ENCODE data around the gene P2RX4. TPM values are rescaled to one million over a fixed set of nuclear protein-coding genes. Genes with fewer than 3 reads are reported as not detected.
"Not testable (repeated sequence)": the region's sequence is repeated elsewhere in the genome, so short reads cannot be mapped to it uniquely, and the experiment has no call there.

Gene P2RX4
- total RNA-seq, 1 donor from 2014 or later: 193 TPM

DNA sequence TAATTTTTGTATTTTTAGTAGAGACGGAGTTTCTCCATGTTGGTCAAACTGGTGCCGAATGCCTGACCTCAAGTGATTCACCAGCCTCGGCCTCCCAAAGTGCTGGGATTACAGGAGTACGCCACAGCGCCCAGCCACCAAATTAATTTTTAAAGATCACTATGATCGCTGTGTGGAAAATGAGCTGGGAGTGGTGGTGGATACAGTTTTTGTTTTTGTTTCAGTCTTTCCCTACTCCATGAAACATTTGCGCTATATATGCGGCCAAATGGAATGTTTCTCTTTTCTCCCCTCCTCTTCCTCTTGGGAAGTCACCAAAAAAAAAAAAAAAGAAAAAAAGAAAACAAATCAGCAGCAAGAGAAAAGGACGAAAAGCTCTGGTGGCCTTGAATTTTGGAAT is 20.8 kb upstream of the P2RX4 start:
- peak; percentile 33 for DNase-seq

DNA sequence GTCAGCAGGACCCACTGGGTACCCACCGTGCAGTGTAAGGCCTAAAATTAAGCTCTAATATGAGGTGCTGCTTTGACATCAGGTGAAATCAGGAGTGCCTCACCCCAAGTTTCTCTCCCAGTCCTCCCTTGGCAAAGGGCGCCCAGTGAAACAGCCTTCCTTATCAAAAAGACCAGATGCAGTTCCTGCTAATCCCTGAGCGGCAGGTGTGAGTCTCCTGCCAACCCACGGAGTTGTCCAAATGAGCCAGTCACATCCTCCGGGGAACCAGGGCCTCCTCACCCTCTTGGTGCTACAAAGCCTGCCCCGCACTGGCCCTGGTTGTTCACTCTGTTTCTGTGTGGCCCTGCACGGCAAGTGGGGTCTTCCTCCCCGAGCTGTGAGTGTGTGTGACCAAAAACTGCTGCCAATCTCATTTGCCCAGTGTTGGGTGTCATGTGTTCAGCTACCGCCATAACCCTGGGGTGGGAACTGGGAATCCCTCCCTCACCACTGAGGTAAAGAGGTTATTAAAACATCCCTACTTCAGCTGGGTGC is 20.2 kb upstream of the P2RX4 start:
- DNase-seq: peak; percentile 72

DNA sequence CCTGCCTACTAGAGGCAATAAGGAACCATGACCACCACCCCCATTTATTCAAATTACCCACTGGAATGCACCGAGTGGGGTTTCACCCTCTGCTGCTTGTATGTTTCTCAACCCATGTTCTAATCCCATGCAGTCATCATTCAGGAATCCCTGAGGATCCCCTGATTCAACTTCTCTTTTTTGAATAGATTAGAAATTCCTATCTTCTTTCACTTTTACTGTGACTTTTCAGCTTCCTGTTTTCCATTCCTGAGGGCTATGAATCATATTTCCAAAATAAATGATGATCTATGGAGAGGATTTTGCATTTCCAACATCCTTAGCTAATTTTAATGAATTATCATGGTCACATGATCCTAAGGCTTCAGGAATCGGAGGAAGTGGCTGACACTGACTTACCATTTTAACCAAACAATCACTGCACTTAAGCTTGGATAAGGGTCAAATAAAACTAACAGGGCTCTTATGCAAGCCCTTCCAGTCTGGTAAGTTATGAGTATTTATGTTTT is 19.4 kb upstream of the P2RX4 start:
- DNase-seq: peak; percentile 87

DNA sequence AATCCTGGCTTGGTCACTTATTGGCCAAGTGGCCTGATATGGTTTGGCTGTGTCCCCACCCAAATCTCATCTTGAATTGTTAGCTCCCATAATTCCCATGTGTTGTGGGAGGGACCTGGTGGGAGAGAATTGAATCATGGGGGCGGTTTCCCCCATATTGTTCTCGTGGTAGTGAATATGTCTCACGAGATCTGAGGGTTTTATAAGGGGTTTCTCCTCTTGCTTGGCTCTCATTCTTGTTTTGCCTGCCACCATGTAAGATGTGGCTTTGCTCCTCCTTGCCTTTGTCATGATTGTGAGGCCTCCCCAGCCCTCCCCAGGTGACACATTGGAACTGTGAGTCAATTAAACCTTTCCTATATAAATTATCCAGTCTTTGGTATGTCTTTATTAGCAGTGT is 18.8 kb upstream of the P2RX4 start:
- no peak for DNase-seq

DNA sequence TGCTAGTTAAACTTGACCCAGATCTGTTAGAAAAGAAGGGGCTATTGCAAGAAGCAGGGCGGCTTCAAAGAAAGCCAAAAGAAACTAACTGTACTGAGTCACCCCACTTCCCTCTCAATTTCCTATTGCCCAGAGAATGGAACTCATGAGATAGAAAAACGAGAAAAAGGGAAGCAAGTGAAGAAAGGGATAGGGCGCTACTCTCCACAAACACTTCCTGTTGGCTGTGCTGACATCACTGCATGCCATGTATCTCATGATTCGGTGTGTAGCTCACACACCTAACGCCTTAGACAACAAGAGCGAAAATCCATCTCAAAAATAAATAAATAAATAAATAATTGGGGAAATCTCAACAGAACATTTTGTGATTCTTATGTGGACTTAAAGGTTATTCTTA is 13.0 kb upstream of the P2RX4 start:
- peak; percentile 71 for DNase-seq

DNA sequence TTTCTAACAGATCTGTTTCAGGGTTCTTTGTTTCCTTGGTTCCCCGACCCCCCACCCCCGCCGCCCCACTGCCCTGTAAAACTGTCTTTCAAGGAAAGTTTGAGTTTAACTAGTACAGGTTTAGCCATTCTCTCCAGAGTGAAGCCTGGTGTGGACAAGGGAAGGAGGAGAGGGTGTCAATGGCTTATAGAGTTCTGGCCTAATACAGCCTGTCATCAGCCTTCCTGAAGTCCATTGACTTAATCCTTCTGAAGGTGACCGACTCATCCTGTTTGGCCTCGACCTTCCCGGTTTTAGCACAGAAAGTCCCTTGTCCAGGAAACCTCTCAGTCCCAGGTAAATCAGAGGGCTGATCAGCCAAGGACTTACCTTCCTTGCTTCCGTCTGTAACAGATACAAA is 11.0 kb upstream of the P2RX4 start:
- DNase-seq: no peak

DNA sequence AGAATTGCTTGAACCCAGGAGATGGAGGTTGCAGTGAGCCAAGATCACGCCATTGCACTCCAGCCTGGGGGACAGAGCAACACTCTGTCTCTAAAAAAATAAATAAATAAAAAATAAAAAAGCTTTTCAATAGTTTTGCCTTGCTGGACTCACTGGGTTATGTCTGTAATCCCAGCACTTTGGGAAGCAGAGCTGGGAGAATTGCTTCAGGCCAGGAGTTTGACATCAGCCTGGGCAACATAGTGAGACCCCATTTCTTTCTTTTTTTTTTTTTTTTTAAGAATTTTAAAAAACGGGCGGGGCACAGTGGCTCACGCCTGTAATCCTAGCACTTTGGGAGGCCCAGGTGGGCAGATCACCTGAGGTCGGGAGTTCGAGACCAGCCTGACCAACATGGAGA is 8.8 kb upstream of the P2RX4 start:
- not testable (repeated sequence) for DNase-seq

DNA sequence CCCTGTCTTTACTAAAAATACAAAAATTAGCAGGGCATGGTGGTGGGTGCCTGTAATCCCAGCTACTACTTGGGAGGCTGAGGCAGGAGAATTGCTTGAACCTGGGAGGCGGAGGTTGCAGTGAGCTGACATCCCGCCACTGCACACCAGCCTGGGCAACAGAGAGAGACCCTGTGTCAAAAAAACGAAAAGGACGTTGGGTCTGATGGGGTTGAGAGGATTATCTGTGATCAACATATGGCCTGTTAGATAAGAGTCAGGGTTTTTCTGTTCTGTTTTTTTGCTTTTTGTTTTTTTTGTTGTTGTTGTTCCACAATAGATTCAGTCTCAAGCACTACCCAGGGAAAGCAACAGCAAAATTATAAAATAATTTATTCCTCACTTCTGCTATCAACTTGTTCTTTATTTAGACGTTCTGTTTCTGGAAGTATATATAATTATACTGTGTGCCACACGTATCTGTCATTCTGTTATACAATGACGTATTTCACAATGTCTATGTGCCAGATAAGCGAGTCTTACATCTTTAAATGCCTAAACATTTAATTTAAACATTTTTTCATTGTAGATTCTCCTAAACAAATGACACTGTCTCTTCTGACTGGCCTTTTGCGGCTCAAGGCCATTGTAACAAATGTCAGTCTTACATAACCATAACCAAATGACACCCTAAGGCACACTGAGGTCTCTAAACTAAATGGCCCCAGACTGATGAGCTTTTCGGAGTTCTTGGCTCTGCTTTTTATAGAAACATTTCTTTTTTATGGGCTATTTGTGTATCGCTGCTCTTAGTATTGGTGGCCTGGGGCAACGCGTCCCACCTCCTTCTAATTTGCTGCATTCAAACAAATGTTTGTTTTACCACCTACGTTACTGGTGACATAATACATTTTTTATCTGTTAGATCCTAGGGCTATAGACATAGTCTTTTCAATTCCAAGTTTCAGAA is 7.2 kb upstream of the P2RX4 start:
- DNase-seq: no peak

DNA sequence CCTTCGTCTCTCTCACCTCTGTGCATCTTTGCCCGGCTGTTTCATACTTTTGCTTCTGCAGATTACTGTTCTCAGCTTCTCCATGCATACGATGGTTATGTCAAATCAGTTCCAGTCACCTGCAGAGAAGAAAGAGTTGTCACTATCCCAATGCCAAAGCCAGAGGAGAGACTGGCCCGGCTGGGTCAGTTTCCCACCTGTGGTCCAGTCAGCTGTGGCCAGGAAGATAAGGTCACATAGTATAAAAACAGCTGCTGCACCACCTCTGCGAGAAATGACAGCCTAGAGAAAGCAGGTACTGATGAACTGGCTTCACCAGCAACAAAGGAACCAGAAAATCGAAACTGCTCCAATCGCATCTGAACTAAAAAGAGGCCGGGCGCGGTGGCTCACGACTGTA is 6.4 kb upstream of the P2RX4 start:
- no peak for DNase-seq

DNA sequence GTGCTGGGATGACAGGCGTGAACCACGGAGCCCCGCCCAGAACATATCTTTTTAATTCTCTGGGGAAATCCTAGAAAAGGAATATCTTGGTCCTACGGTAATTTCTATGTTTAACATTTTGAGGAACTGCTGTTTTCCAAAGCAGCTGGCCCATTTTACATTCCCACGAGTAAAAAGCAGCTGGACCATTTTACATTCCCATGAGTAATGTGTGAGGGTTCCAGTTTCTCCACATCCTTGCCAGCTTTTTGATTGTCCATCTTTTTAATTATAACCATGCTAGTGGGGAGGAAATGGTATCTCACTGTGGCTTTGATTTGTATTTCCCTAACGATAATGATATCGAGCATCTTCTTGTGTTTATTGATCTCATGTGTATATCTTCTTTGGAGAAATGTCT is 4.4 kb upstream of the P2RX4 start:
- peak; percentile 46 for DNase-seq

DNA sequence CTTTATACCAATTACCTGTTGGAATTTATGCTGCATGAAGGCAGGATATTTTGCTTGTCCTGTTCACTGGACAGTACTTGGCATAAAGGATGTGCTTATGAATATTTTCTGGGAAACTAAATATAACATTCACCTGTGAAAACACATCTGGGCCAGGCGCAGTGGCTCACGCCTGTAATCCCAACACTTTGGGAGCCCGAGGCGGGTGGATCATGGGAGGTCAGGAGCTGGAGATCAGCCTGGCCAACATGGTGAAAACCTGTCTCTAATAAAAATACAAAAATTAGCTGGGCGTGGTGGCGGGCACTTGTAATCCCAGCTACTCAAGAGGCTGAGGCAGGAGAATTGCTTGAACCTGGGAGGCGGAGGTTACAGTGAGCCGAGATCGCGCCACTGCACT is 1.4 kb upstream of the P2RX4 start:
- not testable (repeated sequence) for DNase-seq

DNA sequence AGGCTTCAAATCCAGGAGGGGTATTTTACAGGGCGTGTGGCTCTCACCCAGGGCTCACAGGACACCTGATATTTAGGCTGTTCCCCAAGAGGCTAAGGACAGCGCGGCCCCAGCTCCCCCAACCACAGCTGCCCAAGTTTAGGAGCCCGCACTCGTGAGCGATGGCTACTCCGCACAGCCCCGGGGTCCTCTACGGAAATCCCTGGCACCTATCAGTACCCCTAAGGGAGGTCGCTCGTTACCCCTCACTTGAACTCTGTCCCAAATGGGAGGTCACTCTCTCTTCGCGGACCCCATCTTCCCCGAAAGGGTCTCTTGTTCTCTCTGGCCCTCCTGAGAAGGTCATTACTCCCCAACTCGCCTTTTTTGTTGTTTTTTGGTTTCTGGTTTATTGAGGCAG is 708 bp upstream of the P2RX4 start:
- DNase-seq: no peak

DNA sequence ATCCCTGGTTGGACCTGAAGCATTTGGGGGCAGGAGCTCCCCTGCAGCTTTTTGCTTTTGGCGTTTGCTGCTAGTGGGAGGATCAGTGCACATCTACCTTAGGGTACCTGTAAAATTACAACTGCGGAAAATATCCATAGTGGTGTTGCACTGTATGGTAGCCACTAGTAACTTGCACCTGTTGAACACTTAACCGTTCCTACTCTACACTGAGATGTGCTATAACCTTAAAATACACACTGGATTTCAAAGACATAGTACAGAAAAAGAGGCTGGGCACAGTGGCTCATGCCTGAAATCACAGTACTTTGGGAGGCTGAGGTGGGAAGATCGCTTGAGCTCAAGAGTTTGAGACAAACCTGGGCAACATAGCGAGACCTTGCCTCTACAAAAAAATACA is 2.9 kb downstream of the P2RX4 start:
- DNase-seq: no peak

DNA sequence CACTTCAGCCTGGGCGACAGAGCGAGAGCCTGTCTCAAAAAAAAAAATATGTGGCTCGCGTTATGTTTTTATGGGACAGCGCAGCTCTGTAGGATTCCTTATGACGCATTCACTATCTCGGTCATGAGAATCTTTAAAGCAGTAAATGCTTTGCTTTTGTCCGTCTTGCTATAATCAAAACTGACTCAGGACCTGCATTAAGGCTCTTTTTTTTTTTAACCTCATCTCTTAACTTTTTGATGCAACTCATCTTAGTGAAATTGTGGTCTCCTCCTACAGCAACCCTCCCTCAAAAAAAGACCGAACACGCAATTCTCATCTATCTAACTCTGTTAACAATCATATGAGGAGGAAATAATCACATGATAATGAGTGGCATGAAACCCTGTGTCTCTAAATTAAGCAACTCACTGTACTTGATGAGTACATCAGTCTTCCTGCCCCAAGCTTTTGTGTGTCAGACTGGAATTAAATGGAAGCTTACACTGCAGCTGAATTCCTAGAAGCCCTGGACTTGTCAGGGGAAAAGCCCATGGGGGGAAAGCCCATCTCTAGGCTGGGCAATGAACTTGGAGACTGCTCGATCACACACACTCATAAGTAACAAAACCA is 4.3 kb downstream of the P2RX4 start:
- peak; percentile 60 for DNase-seq

DNA sequence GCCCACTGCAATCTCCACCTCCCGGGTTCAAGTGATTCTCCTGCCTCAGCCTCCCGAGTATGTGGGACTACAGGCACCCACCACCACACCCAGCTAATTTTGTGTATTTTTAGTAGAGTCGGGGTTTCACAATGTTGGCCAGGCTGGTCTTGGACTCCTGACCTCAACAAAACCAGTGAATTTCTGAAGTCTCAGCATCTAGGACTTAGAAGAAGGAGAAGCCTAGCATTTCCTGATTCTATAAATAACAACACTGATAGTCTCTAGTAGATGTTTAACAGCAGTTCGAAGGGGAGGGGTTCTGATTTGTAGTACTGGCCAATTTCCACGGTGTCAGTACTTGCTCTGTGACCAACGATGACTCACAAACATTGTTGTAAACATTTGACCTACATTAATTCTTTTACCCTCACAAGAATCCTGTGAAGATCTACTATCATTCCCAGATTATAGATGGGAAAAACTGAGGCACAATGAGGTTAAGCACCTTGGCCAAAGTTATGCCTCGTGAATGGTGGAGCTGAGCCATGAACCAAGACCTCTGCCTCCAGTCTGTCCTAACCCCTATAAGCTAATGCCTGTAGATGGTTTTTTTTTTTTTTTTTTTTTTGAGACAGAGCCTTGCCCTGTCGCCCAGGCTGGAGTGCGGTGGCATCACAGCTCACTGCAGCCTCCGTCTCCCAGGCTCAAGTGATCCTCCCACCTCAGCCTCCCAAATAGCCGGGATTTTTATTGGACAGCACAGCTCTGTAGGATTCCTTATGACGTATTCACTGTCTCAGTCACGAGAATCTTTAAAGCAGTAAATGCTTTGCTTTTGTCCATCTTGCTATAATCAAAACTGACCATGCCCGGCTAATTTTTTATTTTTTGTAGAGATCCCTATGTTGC is 5.2 kb downstream of the P2RX4 start:
- peak; percentile 87 for DNase-seq

DNA sequence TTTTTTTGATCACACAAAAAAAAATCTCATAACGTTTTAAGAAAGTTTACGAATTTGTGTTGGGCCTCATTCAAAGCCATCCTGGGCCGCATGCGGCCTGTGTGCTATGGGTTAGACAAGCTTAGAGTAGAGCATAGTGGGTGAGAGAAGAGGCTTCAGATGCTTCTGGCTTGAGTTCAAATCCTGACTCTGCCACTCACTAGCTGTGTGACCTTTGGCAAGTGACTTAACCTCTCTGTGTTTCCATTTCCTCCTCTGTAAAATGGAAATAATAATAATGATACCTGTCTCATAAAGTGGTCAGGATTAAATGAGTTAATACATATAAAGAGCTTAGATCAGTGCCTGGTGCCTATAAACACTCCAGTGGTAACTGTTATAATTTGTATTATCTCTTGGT is 6.2 kb downstream of the P2RX4 start:
- DNase-seq: no peak

DNA sequence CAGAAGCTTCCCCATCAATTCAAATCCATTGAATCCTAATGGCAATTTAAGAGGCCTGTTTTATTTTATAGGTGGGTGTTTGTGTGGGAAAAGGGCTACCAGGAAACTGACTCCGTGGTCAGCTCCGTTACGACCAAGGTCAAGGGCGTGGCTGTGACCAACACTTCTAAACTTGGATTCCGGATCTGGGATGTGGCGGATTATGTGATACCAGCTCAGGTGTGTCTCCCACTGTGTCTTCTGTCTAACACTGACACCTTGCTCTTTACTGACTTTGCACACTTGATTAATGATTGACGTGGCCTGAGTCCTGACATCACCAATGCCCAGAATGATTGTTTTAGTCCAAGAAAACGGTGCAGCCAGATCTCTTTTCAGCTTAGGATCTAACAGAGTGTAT is 7.1 kb downstream of the P2RX4 start:
- DNase-seq: no peak

DNA sequence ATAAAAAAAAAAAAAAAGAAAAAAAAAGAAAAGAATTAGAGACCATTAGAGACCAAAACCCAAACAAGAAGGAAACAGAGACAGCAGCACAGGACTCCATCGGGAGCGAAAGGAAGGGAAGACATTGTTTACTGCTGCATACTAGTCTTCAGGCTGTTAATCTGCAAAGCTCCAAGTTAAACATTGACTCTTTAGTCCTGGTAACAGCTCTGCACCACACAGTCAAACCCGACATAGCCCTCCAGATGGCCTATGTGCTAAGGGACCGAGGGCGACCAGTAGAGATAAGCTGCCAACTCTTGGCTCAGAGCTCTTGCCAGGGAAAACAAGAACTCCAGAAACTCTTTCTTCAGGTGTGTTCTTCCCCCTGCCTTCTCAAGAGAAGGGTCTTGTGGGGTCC is 7.8 kb downstream of the P2RX4 start:
- DNase-seq: no peak

DNA sequence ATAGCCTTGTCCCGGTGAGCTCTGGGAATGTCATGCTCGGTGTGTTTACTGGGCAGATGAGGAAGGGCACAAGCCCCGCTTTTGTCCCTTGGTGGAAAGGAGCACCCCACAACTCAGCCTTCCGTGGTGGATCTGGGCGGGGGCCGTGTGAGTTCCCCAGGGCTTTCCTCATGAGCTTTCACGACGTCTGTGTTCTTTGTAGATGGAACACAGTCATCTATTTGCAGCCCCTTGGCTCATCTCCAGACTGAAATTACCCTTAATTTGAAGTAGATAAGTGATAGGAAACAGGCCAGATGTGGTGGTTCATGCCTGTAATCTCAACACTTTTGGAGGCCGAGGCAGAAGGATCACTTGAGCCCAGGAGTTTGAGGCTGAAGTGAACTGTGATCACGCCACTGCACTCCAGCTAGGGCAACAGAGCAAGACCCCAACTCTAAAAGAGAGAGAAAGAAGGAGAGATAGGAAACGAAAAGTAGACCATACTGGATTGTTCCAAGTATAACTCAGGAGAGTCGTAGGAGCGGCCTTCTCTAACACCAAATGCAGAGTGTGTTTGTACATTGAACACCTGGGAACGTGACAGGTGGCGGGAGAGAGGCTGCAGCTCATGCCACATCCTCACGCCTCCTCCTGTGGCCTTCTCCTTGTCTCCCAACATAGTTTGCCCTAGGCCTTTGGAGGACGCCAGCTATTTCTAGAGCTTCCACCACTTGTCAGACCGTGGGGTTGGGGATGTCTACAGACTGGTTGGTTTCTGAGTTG is 8.8 kb downstream of the P2RX4 start:
- DNase-seq: no peak

DNA sequence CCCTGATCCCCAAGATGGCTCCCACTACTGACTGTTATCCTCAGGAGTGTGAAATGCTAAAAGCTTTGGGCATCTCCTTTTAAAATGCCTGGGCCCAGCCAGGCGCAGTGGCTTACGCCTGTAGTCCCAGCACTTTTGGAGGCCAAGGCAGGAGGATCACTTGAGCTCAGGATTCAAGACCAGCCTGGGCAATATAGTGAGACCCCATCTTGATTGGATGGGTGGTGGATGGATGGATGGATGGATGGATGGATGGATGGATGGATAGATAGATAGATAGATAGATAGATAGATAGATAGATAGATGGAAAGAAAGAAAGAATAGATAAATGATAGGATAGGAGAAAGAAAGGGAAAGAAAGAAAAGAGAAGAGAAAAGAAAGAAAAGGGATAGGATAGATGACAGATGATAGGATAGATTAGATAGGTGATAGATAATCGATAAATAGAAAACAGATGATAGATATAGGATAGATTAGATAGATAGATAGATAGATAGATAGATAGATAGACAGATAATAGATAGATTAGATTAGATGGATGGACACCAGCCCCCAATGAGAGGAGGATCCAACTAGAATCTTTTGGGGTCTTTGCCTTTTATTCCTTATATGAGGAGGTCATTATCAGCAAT is 9.5 kb downstream of the P2RX4 start:
- DNase-seq: no peak

DNA sequence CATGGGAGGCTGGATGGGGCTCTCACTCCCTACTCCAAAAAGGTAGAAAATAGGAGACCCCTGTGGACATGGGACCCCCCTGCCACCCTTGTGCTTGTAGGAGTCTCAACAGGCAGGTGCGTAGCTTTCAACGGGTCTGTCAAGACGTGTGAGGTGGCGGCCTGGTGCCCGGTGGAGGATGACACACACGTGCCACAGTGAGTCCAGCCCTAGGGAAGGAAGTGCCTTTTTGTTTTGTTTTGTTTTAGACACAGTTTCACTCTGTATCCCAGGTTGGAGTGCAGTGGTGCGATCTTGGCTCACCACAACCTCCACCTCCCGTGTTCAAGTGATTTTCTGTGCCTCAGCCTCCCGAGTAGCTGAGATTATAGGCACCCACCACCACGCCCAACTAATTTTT is 12.9 kb downstream of the P2RX4 start:
- no peak for DNase-seq

Measured in dermis blood vessel endothelial cell (primary cell).